Measurements from ENCODE around the gene LHFPL5.

LHFPL5 gene

GRCh38 chr6:35776364-35777215 lies 28.6 kb upstream of the LHFPL5 start, which contains the start of gene CLPSL2:
TSS of gene CLPSL2 (plus strand) at chr6:35776598. CDS start at chr6:35776619, 21 bp downstream.
- Histone ChIP-seq H3K27me3 (ENCODE audit: low read depth, low read length) (no peaks in the 10 kb centered on the region), H2AFZ (ENCODE audit: low read depth, low read length) (peak within 1 kb of the TSS; percentile 35; the same call in 1 of the 2 replicates), H3K9ac (ENCODE audit: low read length) (peak within 1 kb of the TSS; percentile 48; the same call in 1 of the 2 replicates), H3K36me3 (replicated peaks; ENCODE audit: low read depth, low read length) (no peaks in the 10 kb centered on the region), H3K4me1 (ENCODE audit: low read length) (peaks cover 13% of the 10 kb centered on the region), H3K27ac (ENCODE audit: low read length) (no peak within 1 kb of the TSS), H3K9me3 (ENCODE audit: insufficient read depth, low read length) (no peaks in the 10 kb centered on the region), H3K4me2 (ENCODE audit: low read length) (peak within 1 kb of the TSS; percentile 72), H4K20me1 (ENCODE audit: insufficient read depth, low read length) (no peaks in the 10 kb centered on the region), H3K79me2 (ENCODE audit: low read length) (no peaks in the 10 kb centered on the region), H3K4me3 (ENCODE audit: low read length) (peak within 1 kb of the TSS; percentile 77)
- TF ChIP-seq CTCF (IDR thresholded peaks at IDR 0.05; ENCODE audit: low read depth, low read length) (no peak), EZH2phosphoT487 (IDR thresholded peaks at IDR 0.05; ENCODE audit: low read depth) (no peak)

GRCh38 chr6:35777356-35778102 lies 27.6 kb upstream of the LHFPL5 start:
- Histone ChIP-seq H3K27me3 (ENCODE audit: low read depth, low read length) (no peaks in the 10 kb centered on the region), H3K4me2 (ENCODE audit: low read length) (no peak overlapping the region), H4K20me1 (ENCODE audit: insufficient read depth, low read length) (no peaks in the 10 kb centered on the region), H3K27ac (ENCODE audit: low read length) (no peak overlapping the region), H3K4me3 (ENCODE audit: low read length) (no peak overlapping the region), H2AFZ (ENCODE audit: low read depth, low read length) (no peak overlapping the region), H3K36me3 (replicated peaks; ENCODE audit: low read depth, low read length) (no peaks in the 10 kb centered on the region), H3K79me2 (ENCODE audit: low read length) (no peaks in the 10 kb centered on the region), H3K4me1 (ENCODE audit: low read length) (peaks cover 10% of the 10 kb centered on the region), H3K9ac (ENCODE audit: low read length) (no peak overlapping the region), H3K9me3 (ENCODE audit: insufficient read depth, low read length) (no peaks in the 10 kb centered on the region)
- no peak for TF ChIP-seq EZH2phosphoT487 (IDR thresholded peaks at IDR 0.05; ENCODE audit: low read depth)
- TF ChIP-seq CTCF (IDR thresholded peaks at IDR 0.05; ENCODE audit: low read depth, low read length): no peak

- peaks cover 10% of the 10 kb centered on the region for H3K4me1 ChIP-seq (ENCODE audit: low read length)
- no peaks in the 10 kb centered on the region for H4K20me1 ChIP-seq (ENCODE audit: insufficient read depth, low read length)
- no peaks in the 10 kb centered on the region for H3K9me3 ChIP-seq (ENCODE audit: insufficient read depth, low read length)
- TF ChIP-seq EZH2phosphoT487 (IDR thresholded peaks at IDR 0.05; ENCODE audit: low read depth): no peak
- TF ChIP-seq CTCF (IDR thresholded peaks at IDR 0.05; ENCODE audit: low read depth, low read length): no peak
- no peak overlapping the region for H3K4me2 ChIP-seq (ENCODE audit: low read length)
- no peak overlapping the region for H3K9ac ChIP-seq (ENCODE audit: low read length)
- H2AFZ ChIP-seq (ENCODE audit: low read depth, low read length): no peak overlapping the region
- no peaks in the 10 kb centered on the region for H3K27me3 ChIP-seq (ENCODE audit: low read depth, low read length)
- H3K4me3 ChIP-seq (ENCODE audit: low read length): no peak overlapping the region
- H3K79me2 ChIP-seq (ENCODE audit: low read length): no peaks in the 10 kb centered on the region
- H3K27ac ChIP-seq (ENCODE audit: low read length): no peak overlapping the region
- H3K36me3 ChIP-seq (replicated peaks; ENCODE audit: low read depth, low read length): no peaks in the 10 kb centered on the region
Measured at GRCh38 chr6:35778437-35778836, 26.7 kb upstream of the LHFPL5 start.

- H3K4me2 ChIP-seq (ENCODE audit: low read length): no peak within 1 kb of the TSS
Measured at GRCh38 chr6:35780719-35781118, 24.4 kb upstream of the LHFPL5 start, which contains the start of gene CLPSL1. TSS of gene CLPSL1 (plus strand) at chr6:35781019. CDS start at chr6:35781111, 92 bp downstream.

More at GRCh38 chr6:35780719-35781118, 24.4 kb upstream of the LHFPL5 start, which contains the start of gene CLPSL1:
- H3K4me1 ChIP-seq (ENCODE audit: low read length): peaks cover 3% of the 10 kb centered on the region
- H2AFZ ChIP-seq (ENCODE audit: low read depth, low read length): no peak within 1 kb of the TSS
- TF ChIP-seq EZH2phosphoT487 (IDR thresholded peaks at IDR 0.05; ENCODE audit: low read depth) (no peak), CTCF (IDR thresholded peaks at IDR 0.05; ENCODE audit: low read depth, low read length) (no peak)
- no peak within 1 kb of the TSS for H3K4me3 ChIP-seq (ENCODE audit: low read length)
- no peaks in the 10 kb centered on the region for H3K27me3 ChIP-seq (ENCODE audit: low read depth, low read length)
- no peaks in the 10 kb centered on the region for H3K79me2 ChIP-seq (ENCODE audit: low read length)
- H3K27ac ChIP-seq (ENCODE audit: low read length): no peak within 1 kb of the TSS
- no peaks in the 10 kb centered on the region for H3K36me3 ChIP-seq (replicated peaks; ENCODE audit: low read depth, low read length)
- H4K20me1 ChIP-seq (ENCODE audit: insufficient read depth, low read length): no peaks in the 10 kb centered on the region
- H3K9me3 ChIP-seq (ENCODE audit: insufficient read depth, low read length): no peaks in the 10 kb centered on the region
- H3K9ac ChIP-seq (ENCODE audit: low read length): no peak within 1 kb of the TSS
